HCT116 (cell line): ENCODE measurements around the gene ZBTB21. TPM values are rescaled to one million over a fixed set of nuclear protein-coding genes. Genes with fewer than 3 reads are reported as not detected.

ENCODE experiments used
- ATAC-seq: fragments of 200-7000 bp; cut with Tn5 transposase; 2 replicates; pipeline ENCODE4 v1.9.1; 2020; ENCODE audit warnings: mild to moderate bottlenecking, moderate library complexity
- BruUV-seq: library from RNA; stranded (reverse); fragments of 400-500 nt; replicated peaks from 2 replicates; lab custom pipeline; 2021; lab: Mats Ljungman, UMichigan
- CTCF ChIA-PET: fragments of 300-600 bp; sonication (Branson Sonifier 250); formaldehyde crosslinking; loops from one replicate; lab custom pipeline; 2021; ENCODE audit warnings: antibody characterized with exemption; lab: Charles Lee
- POLR2A ChIA-PET: fragments of 300-600, 350-600 bp; sonication (Branson Sonifier 250); formaldehyde crosslinking; loops from one replicate; lab custom pipeline; 2021; ENCODE audit warnings: antibody characterized with exemption; lab: Charles Lee
- RAD21 ChIA-PET, 2 experiments: fragments of 300-600 bp; sonication (Branson Sonifier 250); formaldehyde crosslinking; loops; one replicate each; lab custom pipeline; 2023; ENCODE audit warnings: low total read pairs in 2 of 2; ENCODE audit not compliant: uncharacterized antibody in 2 of 2, unreplicated experiment in 2 of 2, low non-redundant PET in 1 of 2; lab: Charles Lee
- DNase-seq: peaks from one replicate; pipeline ENCODE4 v3.0.0-alpha.2; 2010; ENCODE audit warnings: low read depth, low spot score
- H2AFZ ChIP-seq: fragments of 200-600 bp; shearing (Covaris generic), sonication (generic); 2 replicates; pipeline ENCODE4 v1.6.1; 2017; ENCODE audit warnings: low read depth, mixed run types, mixed read lengths, antibody characterized with exemption, low read length; ENCODE audit not compliant: poor library complexity, severe bottlenecking
- H3K27ac ChIP-seq: 2 replicates; pipeline ENCODE4 v1.5.1; 2012; ENCODE audit warnings: low read depth, low read length
- H3K27me3 ChIP-seq: fragments of 200-600 bp; sonication (generic); 2 replicates; pipeline ENCODE4 v1.6.1; 2016; ENCODE audit warnings: mixed run types, low read length, mixed read lengths; ENCODE audit not compliant: insufficient read depth
- H3K36me3 ChIP-seq, 2 experiments: fragments of 200-500 bp in 1 of 2; fragments of 200-600 bp in 1 of 2; sonication (Bioruptor generic) in 1 of 2; sonication (generic) in 1 of 2; 2 replicates each; pipeline versions ENCODE4 v1.5.1 to v1.6.1; 2014 to 2016; ENCODE audit warnings: low read length in 2 of 2, inconsistent platforms in 1 of 2, mixed read lengths in 1 of 2, mixed run types in 1 of 2; ENCODE audit not compliant: insufficient read depth in 2 of 2, control insufficient read depth in 1 of 2
- H3K4me1 ChIP-seq, 2 experiments: fragments of 200-600 bp in 1 of 2; sonication (generic) in 1 of 2; 2 replicates each; pipeline versions ENCODE4 v1.5.1 to v1.6.1; 2012 to 2017; ENCODE audit warnings: low read length in 2 of 2, inconsistent platforms in 1 of 2, mild to moderate bottlenecking in 1 of 2, mixed read lengths in 1 of 2, mixed run types in 1 of 2, moderate library complexity in 1 of 2; ENCODE audit not compliant: insufficient read depth in 2 of 2, control insufficient read depth in 1 of 2
- H3K4me2 ChIP-seq: fragments of 200-600 bp; sonication (generic); 2 replicates; pipeline ENCODE4 v1.6.1; 2017; ENCODE audit warnings: mixed run types, low read length, mixed read lengths
- H3K4me3 ChIP-seq, 2 experiments: fragments of 200-600 bp in 1 of 2; sonication (generic) in 1 of 2; replicated peaks in 1 of 2; 2 replicates each; pipeline ENCODE4 v1.5.1; 2011 to 2016; ENCODE audit warnings: low read length in 2 of 2, control low read depth in 1 of 2, low read depth in 1 of 2, mild to moderate bottlenecking in 1 of 2, mixed read lengths in 1 of 2, mixed run types in 1 of 2
- H3K79me2 ChIP-seq: fragments of 200-600 bp; sonication (generic); 2 replicates; pipeline ENCODE4 v1.6.1; 2017; ENCODE audit warnings: mild to moderate bottlenecking, mixed run types, low read length, moderate library complexity, mixed read lengths; ENCODE audit not compliant: insufficient read depth
- H3K9ac ChIP-seq: fragments of 200-600 bp; sonication (generic); 2 replicates; pipeline ENCODE4 v1.6.1; 2016; ENCODE audit warnings: low read length, mixed read lengths
- H3K9me2 ChIP-seq: fragments of 200-600 bp; sonication (generic), shearing (Covaris generic); 2 replicates; pipeline ENCODE4 v1.6.1; 2017; ENCODE audit warnings: mixed run types, mild to moderate bottlenecking, moderate library complexity; ENCODE audit not compliant: insufficient read depth
- H3K9me3 ChIP-seq, 2 experiments: fragments of 200-500 bp in 1 of 2; fragments of 200-600 bp in 1 of 2; sonication (Bioruptor generic) in 1 of 2; sonication (generic) in 1 of 2; 2 replicates each; pipeline ENCODE4 v1.6.1; 2014 to 2017; ENCODE audit warnings: low read length in 2 of 2, mixed read lengths in 2 of 2, inconsistent platforms in 1 of 2, low read depth in 1 of 2, mild to moderate bottlenecking in 1 of 2, mixed run types in 1 of 2, moderate library complexity in 1 of 2; ENCODE audit not compliant: control insufficient read depth in 1 of 2, insufficient read depth in 1 of 2
- H4K20me1 ChIP-seq: fragments of 200-600 bp; sonication (generic), shearing (Covaris generic); 2 replicates; pipeline ENCODE4 v1.6.1; 2017; ENCODE audit warnings: mixed run types, mild to moderate bottlenecking, moderate library complexity; ENCODE audit not compliant: insufficient read depth
- ATF3 ChIP-seq: IDR thresholded peaks from 2 replicates; pipeline ENCODE4 v1.6.1; 2012
- CBX3 ChIP-seq: IDR thresholded peaks from 2 replicates; pipeline ENCODE4 v1.6.1; 2012; ENCODE audit warnings: low read depth
- CEBPB ChIP-seq: IDR thresholded peaks from 2 replicates; pipeline ENCODE4 v1.6.1; 2012; ENCODE audit warnings: low read depth
- EGR1 ChIP-seq: IDR thresholded peaks from 2 replicates; pipeline ENCODE4 v1.6.1; 2012; ENCODE audit warnings: low read depth
- EZH2 ChIP-seq: fragments of 200-600 bp; sonication (generic); IDR thresholded peaks from 2 replicates; pipeline ENCODE4 v1.6.1; 2017; ENCODE audit warnings: antibody characterized with exemption, mixed run types
- FOSL1 ChIP-seq: IDR thresholded peaks from 2 replicates; pipeline ENCODE4 v1.6.1; 2012; ENCODE audit warnings: low read depth
- JUND ChIP-seq: IDR thresholded peaks from 2 replicates; pipeline ENCODE4 v1.6.1; 2012
- RAD21 ChIP-seq: IDR thresholded peaks from 2 replicates; pipeline ENCODE4 v1.6.1; 2012; ENCODE audit warnings: low read depth, mild to moderate bottlenecking
- REST ChIP-seq: IDR thresholded peaks from 2 replicates; pipeline ENCODE4 v1.6.1; 2012; ENCODE audit warnings: low read depth
- SIN3A ChIP-seq: IDR thresholded peaks from 2 replicates; pipeline ENCODE4 v1.6.1; 2012; ENCODE audit warnings: low read depth
- SP1 ChIP-seq: IDR thresholded peaks from 2 replicates; pipeline ENCODE4 v1.6.1; 2012; ENCODE audit warnings: low read depth
- ZBTB33 ChIP-seq: IDR thresholded peaks from 2 replicates; pipeline ENCODE4 v1.6.1; 2011; ENCODE audit warnings: mild to moderate bottlenecking, low read length, moderate library complexity; ENCODE audit not compliant: insufficient replicate concordance; ENCODE audit errors: extremely low read depth
- ZNF274 ChIP-seq: fragments of 200-500 bp; sonication (Bioruptor generic); IDR thresholded peaks from 2 replicates; pipeline ENCODE4 v1.6.1; 2014; ENCODE audit warnings: mild to moderate bottlenecking, low read depth, low read length, inconsistent platforms
- intact Hi-C: fragments of 100-400 bp; cut with micrococcal nuclease; formaldehyde crosslinking; loops from 2 replicates; pipeline ENCODE4 v1.10.0; 2022
- total RNA-seq: library from RNA; stranded (reverse); gene quantifications from one replicate; pipeline ENCODE4 v1.2.1, GENCODE V29; 2021; ENCODE audit not compliant: unreplicated experiment

ZBTB21 gene
- total RNA-seq, 1 experiment from 2014 or later, result 28.7 TPM

- Histone ChIP-seq H3K9me2 (no peaks in the 10 kb centered on the region), H3K9ac (no peak overlapping the region), H3K79me2 (no peaks in the 10 kb centered on the region), H3K4me3 (no peak overlapping the region), H3K36me3 (no peaks in the 10 kb centered on the region), H3K4me2 (no peak overlapping the region), H3K9me3 (no peaks in the 10 kb centered on the region), H4K20me1 (no peaks in the 10 kb centered on the region), H2AFZ (no peak overlapping the region)
- POLR2A ChIA-PET, result no interaction called here
- no peak for DNase-seq
- CTCF ChIA-PET, result no interaction called here
- BruUV-seq, result no TSS peak
- TF ChIP-seq RAD21 (no peak), FOSL1 (no peak), SIN3A (no peak), JUND (no peak), EZH2 (no peak), ZBTB33 (no peak), ZNF274 (no peak)
- TF ChIP-seq, all 23 proteins: peak for 0
- RAD21 ChIA-PET, result no interaction called here
- H3K4me1 ChIP-seq, result no peaks in the 10 kb centered on the region
- no peaks in the 10 kb centered on the region for H3K27me3 ChIP-seq
- intact Hi-C loops, result no loop called here
- H3K27ac ChIP-seq, result no peak overlapping the region
- ATAC-seq, result no peak
Measured at GRCh38 chr21:42017022-42017421, 6.9 kb upstream of the ZBTB21 start.

- no peaks in the 10 kb centered on the region for H3K9me3 ChIP-seq
- no peak for DNase-seq
- no TSS peak for BruUV-seq
- no peak overlapping the region for H3K9ac ChIP-seq
- no peaks in the 10 kb centered on the region for H3K36me3 ChIP-seq
- no peak for ATAC-seq
- H4K20me1 ChIP-seq, result no peaks in the 10 kb centered on the region
- H3K79me2 ChIP-seq, result no peaks in the 10 kb centered on the region
- no peak overlapping the region for H3K4me3 ChIP-seq
- no peak overlapping the region for H3K27ac ChIP-seq
- RAD21 ChIA-PET, result no interaction called here
- intact Hi-C loops, result no loop called here
- no peak overlapping the region for H3K4me2 ChIP-seq
- no peak overlapping the region for H2AFZ ChIP-seq
- CTCF ChIA-PET, result no interaction called here
- H3K27me3 ChIP-seq, result no peaks in the 10 kb centered on the region
- POLR2A ChIA-PET, result no interaction called here
- TF ChIP-seq EGR1 (no peak), CEBPB (no peak), EZH2 (no peak), REST (no peak), ZBTB33 (no peak), CBX3 (no peak), ATF3 (no peak), SP1 (no peak)
- TF ChIP-seq, all 23 proteins: peak for 0
- no peaks in the 10 kb centered on the region for H3K4me1 ChIP-seq
- no peaks in the 10 kb centered on the region for H3K9me2 ChIP-seq
Measured at GRCh38 chr21:42016364-42016985, 6.3 kb upstream of the ZBTB21 start.
